Measurements from ENCODE around the gene HMGB2.

The HMGB2 gene

DNA sequence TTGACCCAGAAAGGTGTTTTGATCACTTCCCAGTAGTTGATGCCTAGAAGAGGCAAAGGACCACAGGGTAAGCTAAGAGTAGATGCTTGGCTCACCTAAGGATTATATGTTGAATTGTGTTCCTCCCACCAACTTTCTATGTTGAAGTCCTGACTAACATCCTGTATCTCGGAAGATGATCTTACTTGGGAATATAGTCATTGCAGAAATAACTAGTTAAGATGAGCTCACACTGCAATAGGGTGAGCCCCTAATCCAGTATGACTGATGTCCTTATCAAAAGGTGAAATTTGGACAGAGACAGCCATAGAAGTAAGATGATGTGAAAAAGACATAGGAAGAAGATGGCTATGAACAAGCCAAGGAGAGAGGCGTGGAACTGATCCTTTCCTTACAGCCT is 3.3 kb upstream of the HMGB2 start:
- TF ChIP-seq, protein P1, sequence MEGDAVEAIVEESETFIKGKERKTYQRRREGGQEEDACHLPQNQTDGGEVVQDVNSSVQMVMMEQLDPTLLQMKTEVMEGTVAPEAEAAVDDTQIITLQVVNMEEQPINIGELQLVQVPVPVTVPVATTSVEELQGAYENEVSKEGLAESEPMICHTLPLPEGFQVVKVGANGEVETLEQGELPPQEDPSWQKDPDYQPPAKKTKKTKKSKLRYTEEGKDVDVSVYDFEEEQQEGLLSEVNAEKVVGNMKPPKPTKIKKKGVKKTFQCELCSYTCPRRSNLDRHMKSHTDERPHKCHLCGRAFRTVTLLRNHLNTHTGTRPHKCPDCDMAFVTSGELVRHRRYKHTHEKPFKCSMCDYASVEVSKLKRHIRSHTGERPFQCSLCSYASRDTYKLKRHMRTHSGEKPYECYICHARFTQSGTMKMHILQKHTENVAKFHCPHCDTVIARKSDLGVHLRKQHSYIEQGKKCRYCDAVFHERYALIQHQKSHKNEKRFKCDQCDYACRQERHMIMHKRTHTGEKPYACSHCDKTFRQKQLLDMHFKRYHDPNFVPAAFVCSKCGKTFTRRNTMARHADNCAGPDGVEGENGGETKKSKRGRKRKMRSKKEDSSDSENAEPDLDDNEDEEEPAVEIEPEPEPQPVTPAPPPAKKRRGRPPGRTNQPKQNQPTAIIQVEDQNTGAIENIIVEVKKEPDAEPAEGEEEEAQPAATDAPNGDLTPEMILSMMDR (IDR thresholded peaks at IDR 0.05; ENCODE audit: low read depth, low read length, missing control alignments) = no peak
- no peak overlapping the region for H3K4me3 ChIP-seq (ENCODE audit: low read depth, low read length)
- DNase-seq (ENCODE audit: low read depth) = no peak

DNA sequence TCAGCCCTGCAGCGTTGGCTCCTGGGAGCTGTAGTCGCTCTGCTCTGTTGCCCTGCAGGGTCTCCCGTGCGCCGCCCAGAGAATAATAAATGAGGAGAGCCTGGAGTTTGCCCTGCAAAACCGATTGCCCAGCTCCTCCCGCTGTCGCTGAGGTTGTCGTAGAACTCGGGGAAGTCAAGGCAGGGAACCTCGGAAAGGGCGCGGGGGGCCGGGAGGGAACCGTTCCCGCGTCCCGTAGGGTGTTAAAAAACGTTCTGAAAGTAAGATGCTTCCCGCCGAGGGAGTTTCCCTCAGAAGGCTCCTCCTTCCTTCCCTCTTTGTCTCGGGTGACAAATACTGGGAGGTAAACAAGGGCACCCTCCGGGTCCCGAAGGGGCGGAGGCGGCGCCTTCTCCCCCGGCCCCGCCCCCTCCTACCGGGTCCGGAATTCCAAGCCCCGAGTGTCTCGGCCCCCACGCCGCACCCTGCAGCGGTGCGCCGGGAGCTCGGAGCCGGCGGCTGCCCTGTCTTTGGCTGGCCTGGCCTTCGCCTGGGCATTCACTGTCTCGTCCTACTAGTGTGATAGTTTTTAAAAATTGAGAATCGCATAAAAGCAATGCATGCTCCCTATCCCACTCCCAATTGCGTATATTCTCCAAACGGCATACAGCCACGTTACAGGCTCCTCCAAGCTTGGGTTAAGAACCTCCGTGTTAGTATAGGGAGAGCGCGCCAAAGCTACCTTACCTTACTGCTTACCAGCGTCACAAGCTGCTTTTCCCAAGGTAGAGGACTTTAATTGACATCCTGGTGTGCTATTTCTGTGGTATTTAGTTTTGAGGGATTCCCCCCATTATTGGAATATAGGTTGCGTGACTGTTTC is 964 bp upstream of the HMGB2 start:
- peak overlapping the region; percentile 96 for H3K4me3 ChIP-seq (ENCODE audit: low read depth, low read length)
- TF ChIP-seq, protein P1 (IDR thresholded peaks at IDR 0.05; ENCODE audit: low read depth, low read length, missing control alignments) = no peak
- peak; percentile 55 for DNase-seq (ENCODE audit: low read depth)

DNA sequence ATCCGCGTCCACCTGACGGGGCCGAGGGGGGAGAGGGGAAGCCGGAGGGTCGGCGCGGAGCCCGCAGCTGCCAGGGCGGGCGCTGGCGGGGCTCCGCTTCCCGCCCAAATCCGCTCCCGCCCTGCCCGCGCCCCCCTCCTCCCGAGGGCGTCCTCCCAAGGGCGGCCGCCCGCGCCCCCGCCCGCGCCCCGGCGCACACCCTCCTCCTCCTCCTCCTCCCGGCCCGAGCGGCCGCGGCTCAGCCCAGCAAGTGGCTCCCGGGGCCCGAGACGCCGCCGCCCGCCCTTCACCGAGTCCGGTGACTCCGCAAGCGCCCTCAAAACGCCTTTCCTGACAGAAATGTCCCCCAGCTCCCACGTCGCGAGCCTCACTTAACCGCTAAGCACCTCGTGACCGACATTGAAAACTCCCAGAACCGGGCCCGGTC is 487 bp downstream of the HMGB2 start:
- TF ChIP-seq, protein P1 (IDR thresholded peaks at IDR 0.05; ENCODE audit: low read depth, low read length, missing control alignments) = no peak
- H3K4me3 ChIP-seq (ENCODE audit: low read depth, low read length) = peak overlapping the region; percentile 100
- DNase-seq (ENCODE audit: low read depth) = no peak

DNA sequence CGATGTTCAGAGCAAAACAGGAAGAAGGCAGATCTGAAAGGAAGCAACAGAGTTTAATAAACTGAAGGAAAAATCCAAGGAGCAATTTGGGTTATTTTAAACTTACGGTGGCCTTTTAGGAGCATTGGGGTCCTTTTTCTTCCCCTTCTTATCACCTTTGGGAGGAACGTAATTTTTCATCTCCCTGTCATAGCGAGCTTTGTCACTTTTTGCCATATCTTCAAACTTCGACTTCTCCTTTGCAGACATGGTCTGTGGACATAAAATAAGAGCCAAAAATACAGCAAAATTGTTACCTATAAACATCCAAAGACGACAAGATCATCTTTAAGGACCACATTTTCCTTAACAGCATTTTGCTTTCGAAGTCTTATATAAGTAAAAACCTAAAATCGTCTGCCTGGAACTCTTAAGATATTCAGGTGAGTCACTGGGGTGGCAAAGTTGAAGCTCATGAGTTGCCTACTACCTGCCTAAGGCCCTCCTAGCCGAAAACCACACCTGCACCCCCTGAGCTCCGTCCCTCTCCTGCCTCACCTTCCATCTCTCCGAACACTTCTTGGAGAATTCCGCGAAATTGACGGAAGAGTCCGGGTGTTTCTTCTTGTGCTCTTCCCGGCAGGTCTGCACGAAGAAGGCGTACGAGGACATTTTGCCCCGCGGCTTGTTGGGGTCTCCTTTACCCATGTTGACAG is 1.0 kb downstream of the HMGB2 start:
- peak overlapping the region; percentile 100 for H3K4me3 ChIP-seq (ENCODE audit: low read depth, low read length)
- DNase-seq (ENCODE audit: low read depth) = no peak
- TF ChIP-seq, protein P1 (IDR thresholded peaks at IDR 0.05; ENCODE audit: low read depth, low read length, missing control alignments) = no peak

DNA sequence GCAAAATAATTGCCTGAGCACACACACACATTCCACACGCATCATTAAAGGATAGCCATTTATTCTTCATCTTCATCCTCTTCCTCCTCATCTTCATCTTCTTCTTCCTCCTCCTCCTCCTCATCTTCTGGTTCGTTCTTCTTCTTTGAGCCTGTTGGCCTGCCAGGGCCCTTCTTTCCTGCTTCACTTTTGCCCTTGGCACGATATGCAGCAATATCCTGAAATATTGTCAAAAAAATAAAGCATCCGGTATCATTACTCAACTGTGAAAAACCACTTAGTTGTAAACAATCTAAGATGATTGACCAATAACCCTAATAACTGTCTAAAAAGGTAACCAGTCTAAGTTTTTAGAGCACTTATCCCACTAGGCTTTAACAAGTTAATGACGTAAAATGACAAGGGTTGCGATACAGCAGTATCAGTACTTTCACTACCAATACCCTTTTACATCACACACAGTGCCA is 2.1 kb downstream of the HMGB2 start:
- TF ChIP-seq, protein P1 (IDR thresholded peaks at IDR 0.05; ENCODE audit: low read depth, low read length, missing control alignments) = no peak
- DNase-seq (ENCODE audit: low read depth) = no peak
- peak overlapping the region; percentile 100 for H3K4me3 ChIP-seq (ENCODE audit: low read depth, low read length)

DNA sequence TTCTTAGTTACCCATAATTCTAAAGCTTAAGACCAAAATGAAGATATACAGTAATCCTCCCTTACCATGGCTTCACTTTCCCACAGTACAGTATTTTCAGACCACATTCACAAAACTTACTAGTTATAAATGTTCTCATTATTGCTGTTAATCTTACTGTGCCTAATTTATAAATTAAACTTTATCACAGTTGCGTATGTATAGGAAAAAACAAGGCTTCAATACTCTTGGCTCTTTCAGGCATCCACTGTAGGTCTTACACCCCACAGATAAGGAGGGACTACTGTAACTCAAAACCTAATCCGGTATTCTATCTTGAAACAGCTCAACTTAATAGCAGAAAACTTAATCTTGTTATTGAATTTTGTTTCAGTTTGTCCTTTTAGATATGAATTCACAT is 3.6 kb downstream of the HMGB2 start:
- DNase-seq (ENCODE audit: low read depth) = no peak
- H3K4me3 ChIP-seq (ENCODE audit: low read depth, low read length) = no peak overlapping the region
- TF ChIP-seq, protein P1 (IDR thresholded peaks at IDR 0.05; ENCODE audit: low read depth, low read length, missing control alignments) = no peak
